Activated CD4-positive, alpha-beta T cell treated with anti-CD3 and anti-CD28 coated beads, Interleukin-2, amount 10 ng/mL, durations not matched to agents 7 days and 5 days (primary cell): Measurements from ENCODE around the gene ZNF341. TPM values are rescaled to one million over a fixed set of nuclear protein-coding genes. Genes with fewer than 3 reads are reported as not detected.

Experiments used
- CTCF ChIA-PET: fragments of 350-600 bp; sonication (Branson Sonifier 250); formaldehyde crosslinking; loops from one replicate; lab custom pipeline; 2021; ENCODE audit warnings: antibody characterized with exemption; lab: Charles Lee
- POLR2A ChIA-PET: fragments of 350-600 bp; sonication (Branson Sonifier 250); formaldehyde crosslinking; loops from one replicate; lab custom pipeline; 2021; ENCODE audit warnings: antibody characterized with exemption; lab: Charles Lee
- DNase-seq: peaks from one replicate; pipeline ENCODE4 v3.0.0-alpha.2; 2020
- H3K27ac Mint-ChIP-seq: one replicate; pipeline ENCODE4 v1.8.0; 2021; ENCODE audit warnings: mild to moderate bottlenecking, moderate library complexity, mixed read lengths
- H3K27me3 Mint-ChIP-seq: one replicate; pipeline ENCODE4 v1.8.0; 2021; ENCODE audit warnings: mixed read lengths
- H3K36me3 Mint-ChIP-seq: one replicate; pipeline ENCODE4 v1.8.0; 2021; ENCODE audit warnings: low read depth, mixed read lengths
- H3K4me1 Mint-ChIP-seq: one replicate; pipeline ENCODE4 v1.8.0; 2021; ENCODE audit warnings: mixed read lengths
- H3K4me3 Mint-ChIP-seq: one replicate; pipeline ENCODE4 v1.8.0; 2021; ENCODE audit warnings: mild to moderate bottlenecking, moderate library complexity, mixed read lengths
- H3K9me3 Mint-ChIP-seq: one replicate; pipeline ENCODE4 v1.8.0; 2021; ENCODE audit warnings: mixed read lengths
- total RNA-seq, 2 experiments: library from RNA; stranded (reverse); gene quantifications; one replicate each; pipeline ENCODE4 v1.2.3, GENCODE V29; 2021

Gene ZNF341
- total RNA-seq, 2 experiments from 2014 or later, result 5.5 to 5.8 TPM

DNA sequence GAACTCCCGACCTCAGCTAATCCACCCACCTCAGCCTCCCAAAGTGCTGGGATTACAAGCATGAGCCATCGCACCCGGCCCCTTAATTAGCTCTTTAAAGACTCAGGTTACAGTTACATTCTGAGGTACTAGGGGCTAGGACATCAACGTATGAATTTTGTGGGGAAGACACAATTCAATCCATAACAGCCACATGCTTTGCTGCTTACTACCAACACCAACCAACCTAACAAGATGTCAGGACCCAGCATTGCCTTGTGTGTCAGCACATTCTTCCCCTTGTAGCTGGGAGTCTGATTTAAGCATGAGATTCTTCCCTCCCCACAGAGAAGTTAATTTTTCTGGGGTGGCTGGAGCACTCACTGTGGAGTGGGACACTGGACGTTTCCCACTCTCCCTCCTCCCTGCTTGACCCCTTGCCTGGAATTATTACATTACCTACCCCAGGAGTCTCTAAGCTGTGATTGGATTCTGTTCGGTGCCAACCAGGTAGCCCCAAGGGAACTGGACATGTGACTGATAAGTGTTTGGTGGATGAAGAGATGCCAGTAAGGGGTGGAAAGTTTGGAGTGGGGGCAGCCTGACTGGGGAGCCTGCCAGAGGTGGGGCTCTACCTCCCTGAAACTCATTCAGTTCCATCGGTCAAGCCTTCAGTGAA lies 6.1 kb upstream of the ZNF341 start:
- peaks cover 5% of the 10 kb centered on the region for H3K4me1 Mint-ChIP-seq
- H3K4me3 Mint-ChIP-seq, result no peak overlapping the region
- peaks cover 2% of the 10 kb centered on the region for H3K9me3 Mint-ChIP-seq
- H3K27ac Mint-ChIP-seq, result no peak overlapping the region
- no peaks in the 10 kb centered on the region for H3K27me3 Mint-ChIP-seq
- ChIA-PET CTCF (interaction anchor here (1.1 kb wide), 1 partner anchor 9 kb away, joined by 3 read pairs; no protein-coding TSS in a partner anchor), POLR2A (no interaction called here)
- DNase-seq, result no peak
- H3K36me3 Mint-ChIP-seq, result no peaks in the 10 kb centered on the region

DNA sequence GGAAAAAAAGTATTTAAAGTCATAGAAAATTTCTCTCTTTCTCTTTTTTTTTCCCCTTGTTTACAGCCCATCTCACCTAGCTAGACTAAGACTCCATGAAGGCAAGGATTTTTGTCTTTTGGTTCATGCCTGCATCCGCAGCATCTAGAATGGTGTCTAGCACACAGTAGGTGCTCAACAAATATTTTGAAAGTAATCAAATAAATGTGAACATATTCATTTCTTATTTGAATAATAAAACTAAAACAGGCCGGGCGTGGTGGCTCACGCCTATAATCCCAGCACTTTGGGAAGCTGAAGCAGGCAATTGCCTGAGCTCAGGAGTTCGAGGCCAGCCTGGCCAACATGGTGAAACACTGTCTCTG lies 4.7 kb upstream of the ZNF341 start:
- ChIA-PET CTCF (interaction anchor here (0.7 to 1.3 kb wide), 4 partner anchors 7 to 65 kb away, joined by 3 to 5 read pairs (median 3); partner anchors contain the start of gene PXMP4), POLR2A (no interaction called here)
- no peaks in the 10 kb centered on the region for H3K27me3 Mint-ChIP-seq

GRCh38 chr20:33727806-33728205 lies 4.0 kb upstream of the ZNF341 start:
- no peak overlapping the region for H3K4me3 Mint-ChIP-seq
- H3K4me1 Mint-ChIP-seq, result peaks cover 13% of the 10 kb centered on the region
- no peaks in the 10 kb centered on the region for H3K27me3 Mint-ChIP-seq
- H3K36me3 Mint-ChIP-seq, result no peaks in the 10 kb centered on the region
- POLR2A ChIA-PET, result no interaction called here
- CTCF ChIA-PET, result interaction anchor here (1.2 to 1.3 kb wide), 2 partner anchors 8 to 60 kb away, joined by 3 to 5 read pairs; partner anchors contain the start of gene PXMP4
- H3K27ac Mint-ChIP-seq, result no peak overlapping the region
- no peak for DNase-seq
- no peaks in the 10 kb centered on the region for H3K9me3 Mint-ChIP-seq

More for the DNA sequence above, 4.7 kb upstream of the ZNF341 start:
- Mint-ChIP-seq H3K9me3 (no peaks in the 10 kb centered on the region), H3K27ac (no peak overlapping the region), H3K36me3 (no peaks in the 10 kb centered on the region), H3K4me3 (no peak overlapping the region), H3K4me1 (peaks cover 8% of the 10 kb centered on the region)
- DNase-seq, result no peak

DNA sequence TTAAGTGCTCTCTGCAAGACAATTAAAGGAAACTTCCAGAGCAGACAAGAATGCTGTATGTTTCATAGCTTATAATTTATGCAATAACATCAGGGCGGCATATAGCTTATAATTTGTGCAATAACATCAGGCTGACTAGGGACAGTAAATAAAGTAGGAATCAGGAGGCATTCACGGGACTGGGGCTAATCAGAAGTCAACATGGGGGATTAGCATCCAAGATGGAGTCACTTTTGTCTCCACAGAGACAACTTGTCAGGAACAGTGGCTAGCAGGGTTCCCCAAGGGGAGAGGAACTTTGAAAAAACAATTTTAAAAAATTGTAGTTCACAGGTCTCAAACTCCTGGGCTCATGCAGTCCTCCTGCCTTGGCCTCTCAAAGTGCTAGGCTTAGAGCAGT lies 3.3 kb upstream of the ZNF341 start:
- POLR2A ChIA-PET, result no interaction called here
- CTCF ChIA-PET, result interaction anchor here (1.3 kb wide), 1 partner anchor 9 kb away, joined by 5 read pairs; the partner anchor contains the start of gene PXMP4
- Mint-ChIP-seq H3K36me3 (no peaks in the 10 kb centered on the region), H3K27ac (no peak overlapping the region), H3K9me3 (no peaks in the 10 kb centered on the region), H3K4me3 (no peak overlapping the region), H3K27me3 (no peaks in the 10 kb centered on the region), H3K4me1 (peaks cover 20% of the 10 kb centered on the region)
- DNase-seq, result no peak

DNA sequence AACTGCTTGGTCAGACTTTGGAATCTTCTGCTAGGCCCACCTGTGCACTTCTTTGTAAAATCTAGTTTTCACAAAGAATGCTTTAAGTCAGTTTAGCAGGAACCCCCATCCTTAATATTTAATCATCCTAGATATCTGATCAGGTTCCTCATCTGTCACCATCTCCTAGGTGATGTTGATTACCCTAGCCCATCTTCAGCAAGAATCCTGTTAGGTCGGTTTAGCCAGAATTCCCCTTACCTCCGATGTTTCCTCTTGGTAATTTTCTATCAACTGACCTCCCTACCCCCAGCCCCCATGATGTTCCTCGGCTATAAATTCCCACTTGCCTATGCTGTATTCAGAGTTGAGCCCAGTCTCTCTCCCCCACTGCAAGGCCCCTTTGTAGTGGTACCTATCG lies 2.7 kb upstream of the ZNF341 start:
- H3K4me1 Mint-ChIP-seq, result peaks cover 26% of the 10 kb centered on the region
- CTCF ChIA-PET, result no interaction called here
- H3K36me3 Mint-ChIP-seq, result peaks cover 3% of the 10 kb centered on the region
- POLR2A ChIA-PET, result no interaction called here
- DNase-seq, result no peak
- no peak overlapping the region for H3K4me3 Mint-ChIP-seq
- H3K27me3 Mint-ChIP-seq, result no peaks in the 10 kb centered on the region
- no peak overlapping the region for H3K27ac Mint-ChIP-seq
- no peaks in the 10 kb centered on the region for H3K9me3 Mint-ChIP-seq

DNA sequence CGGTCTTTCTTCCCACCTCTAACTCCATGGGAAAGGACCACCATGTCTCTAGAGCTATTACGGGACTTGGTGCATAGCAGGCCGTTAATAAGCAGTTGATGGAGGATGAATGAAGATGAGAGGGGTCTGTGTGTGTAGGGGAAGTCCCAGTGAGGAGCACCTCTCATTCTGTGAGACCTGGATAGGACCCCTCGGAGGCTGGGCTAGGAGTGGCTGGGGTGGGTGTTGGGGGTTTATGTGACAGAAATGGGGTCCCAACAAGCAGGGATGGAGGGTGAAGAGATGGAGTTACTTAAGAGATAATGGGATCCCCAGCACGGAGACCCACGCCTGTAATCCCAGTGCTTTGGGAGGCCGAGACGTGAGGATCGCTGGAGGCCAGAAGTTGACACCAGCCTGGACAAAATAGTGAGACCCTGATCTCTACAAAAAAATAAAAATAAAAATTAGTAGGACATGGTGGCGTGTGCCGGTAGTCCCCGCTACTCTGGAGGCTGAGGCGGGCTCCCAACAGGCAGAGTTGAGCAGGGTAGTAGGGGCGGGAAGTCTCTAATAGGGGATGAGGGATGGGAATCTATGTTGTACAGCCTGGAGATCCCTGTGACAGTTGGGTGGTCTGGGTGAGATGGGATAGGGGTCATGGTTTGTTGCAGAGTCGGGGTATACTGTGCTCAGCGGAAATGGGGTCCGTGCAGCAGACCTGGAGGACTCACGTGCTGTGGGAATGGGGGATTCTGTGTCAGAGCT lies 677 bp upstream of the ZNF341 start:
- peaks cover 30% of the 10 kb centered on the region for H3K4me1 Mint-ChIP-seq
- no peak for DNase-seq
- H3K9me3 Mint-ChIP-seq, result peaks cover 6% of the 10 kb centered on the region
- ChIA-PET POLR2A (no interaction called here), CTCF (interaction anchor here (1.1 to 3.2 kb wide), 6 partner anchors 8 to 84 kb away, joined by 3 to 12 read pairs (median 7); partner anchors contain the start of gene PXMP4)
- peak overlapping the region; percentile 78 for H3K4me3 Mint-ChIP-seq
- no peaks in the 10 kb centered on the region for H3K27me3 Mint-ChIP-seq
- peak overlapping the region; percentile 96 for H3K27ac Mint-ChIP-seq
- H3K36me3 Mint-ChIP-seq, result peaks cover 9% of the 10 kb centered on the region

GRCh38 chr20:33732166-33732970 lies 572 bp downstream of the ZNF341 start:
- no peaks in the 10 kb centered on the region for H3K27me3 Mint-ChIP-seq
- ChIA-PET POLR2A (interaction anchor here (0.6 to 1.8 kb wide), 4 partner anchors 12 to 272 kb away, joined by 3 to 4 read pairs (median 4); partner anchors contain the start of gene PXMP4), CTCF (interaction anchor here (0.9 to 3.2 kb wide), 10 partner anchors 9 to 67 kb away, joined by 3 to 12 read pairs (median 4); partner anchors contain the start of genes ACTL10 and PXMP4)
- DNase-seq, result peak; percentile 85
- H3K4me1 Mint-ChIP-seq, result peaks cover 30% of the 10 kb centered on the region
- H3K4me3 Mint-ChIP-seq, result peak overlapping the region; percentile 89
- H3K27ac Mint-ChIP-seq, result peak overlapping the region; percentile 94
- peaks cover 19% of the 10 kb centered on the region for H3K36me3 Mint-ChIP-seq
- H3K9me3 Mint-ChIP-seq, result peaks cover 13% of the 10 kb centered on the region

GRCh38 chr20:33733654-33734576 lies 2.1 kb downstream of the ZNF341 start:
- Mint-ChIP-seq H3K4me1 (peaks cover 30% of the 10 kb centered on the region), H3K9me3 (peaks cover 16% of the 10 kb centered on the region), H3K27ac (peak overlapping the region; percentile 94), H3K36me3 (peaks cover 22% of the 10 kb centered on the region), H3K4me3 (peak overlapping the region; percentile 52), H3K27me3 (no peaks in the 10 kb centered on the region)
- CTCF ChIA-PET, result interaction anchor here (0.7 to 3.2 kb wide), 2 partner anchors 36 to 66 kb away, joined by 4 to 10 read pairs; no protein-coding TSS in a partner anchor
- POLR2A ChIA-PET, result no interaction called here
- no peak for DNase-seq

DNA sequence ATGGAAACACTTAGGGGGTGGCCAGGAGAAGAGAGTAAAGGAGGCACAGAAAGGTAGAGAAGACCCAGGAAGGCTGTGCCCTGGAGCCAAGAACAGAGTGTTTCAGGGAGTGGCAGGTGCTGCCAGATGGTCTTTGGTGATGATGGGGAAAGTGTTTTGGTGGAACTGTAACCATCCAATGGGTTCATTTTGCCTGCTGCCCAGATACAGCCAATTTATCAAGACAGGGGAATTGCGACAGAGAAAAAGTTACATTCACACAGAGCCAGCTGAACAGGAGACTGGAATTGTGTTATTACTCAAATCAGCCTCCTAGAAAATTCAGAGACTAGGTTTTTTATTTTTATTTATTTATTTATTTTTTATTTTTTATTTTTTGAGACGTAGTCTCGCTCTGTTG lies 5.2 kb downstream of the ZNF341 start:
- POLR2A ChIA-PET, result no interaction called here
- H3K27me3 Mint-ChIP-seq, result no peaks in the 10 kb centered on the region
- peaks cover 22% of the 10 kb centered on the region for H3K4me1 Mint-ChIP-seq
- no peak overlapping the region for H3K4me3 Mint-ChIP-seq
- no peak for DNase-seq
- H3K9me3 Mint-ChIP-seq, result peaks cover 16% of the 10 kb centered on the region
- H3K36me3 Mint-ChIP-seq, result peaks cover 25% of the 10 kb centered on the region
- no peak overlapping the region for H3K27ac Mint-ChIP-seq
- CTCF ChIA-PET, result interaction anchor here (0.6 kb wide), 1 partner anchor 105 kb away, joined by 3 read pairs; no protein-coding TSS in a partner anchor

DNA sequence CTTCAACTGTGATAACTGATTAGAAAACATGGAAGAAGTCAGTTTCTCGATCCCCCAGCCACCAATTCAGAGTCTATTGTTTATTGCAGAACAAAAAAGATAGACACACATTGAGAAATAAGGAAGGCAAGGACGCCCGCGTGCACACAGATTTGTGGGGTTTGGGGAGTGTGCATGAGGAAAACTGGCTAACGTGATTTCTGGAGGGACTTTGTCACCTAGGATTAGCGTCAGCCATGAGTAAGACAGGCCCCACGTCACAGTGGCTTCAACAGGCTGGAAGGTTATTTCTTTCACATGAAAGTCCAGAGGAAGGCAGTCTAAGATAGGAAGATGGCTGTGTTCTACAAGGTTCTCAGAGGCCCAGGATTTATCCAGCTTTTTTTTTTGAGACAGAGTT lies 7.7 kb downstream of the ZNF341 start:
- H3K4me3 Mint-ChIP-seq, result no peak overlapping the region
- peaks cover 21% of the 10 kb centered on the region for H3K36me3 Mint-ChIP-seq
- no peak overlapping the region for H3K27ac Mint-ChIP-seq
- CTCF ChIA-PET, result no interaction called here
- POLR2A ChIA-PET, result no interaction called here
- peaks cover 5% of the 10 kb centered on the region for H3K4me1 Mint-ChIP-seq
- no peak for DNase-seq
- peaks cover 16% of the 10 kb centered on the region for H3K9me3 Mint-ChIP-seq
- no peaks in the 10 kb centered on the region for H3K27me3 Mint-ChIP-seq

DNA sequence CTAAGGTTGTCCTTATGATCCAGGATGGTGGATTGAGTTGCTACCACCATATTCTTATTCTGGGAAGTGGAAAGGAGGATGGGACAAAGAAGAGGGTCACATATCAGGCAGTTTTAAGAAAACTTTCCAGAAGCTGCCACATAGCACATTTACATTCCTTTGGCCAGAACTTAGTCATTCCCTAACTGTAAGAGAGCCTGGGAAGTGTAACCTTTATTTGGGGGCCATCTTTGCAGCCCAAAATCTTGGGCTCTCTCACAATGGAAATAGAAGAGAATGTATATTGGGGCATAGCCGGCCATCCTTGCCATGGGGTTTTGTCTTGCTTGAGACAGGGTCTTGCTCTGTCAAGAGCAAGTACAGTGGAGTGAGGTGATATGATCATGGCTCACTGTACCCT lies 8.4 kb downstream of the ZNF341 start:
- ChIA-PET CTCF (no interaction called here), POLR2A (no interaction called here)
- Mint-ChIP-seq H3K4me3 (no peak overlapping the region), H3K36me3 (peaks cover 21% of the 10 kb centered on the region), H3K27me3 (no peaks in the 10 kb centered on the region), H3K4me1 (peaks cover 5% of the 10 kb centered on the region), H3K9me3 (peaks cover 16% of the 10 kb centered on the region), H3K27ac (no peak overlapping the region)
- no peak for DNase-seq
